Pons (tissue), 1 donor: ENCODE data around the gene BLACAT1.
"Not testable (repeated sequence)": the region's sequence is repeated elsewhere in the genome, so short reads cannot be mapped to it uniquely, and the experiment has no call there.

ENCODE experiments used
- DNase-seq: peaks from one replicate; pipeline ENCODE4 v3.0.0-alpha.2; 2016; ENCODE audit warnings: low spot score

Gene BLACAT1

DNA sequence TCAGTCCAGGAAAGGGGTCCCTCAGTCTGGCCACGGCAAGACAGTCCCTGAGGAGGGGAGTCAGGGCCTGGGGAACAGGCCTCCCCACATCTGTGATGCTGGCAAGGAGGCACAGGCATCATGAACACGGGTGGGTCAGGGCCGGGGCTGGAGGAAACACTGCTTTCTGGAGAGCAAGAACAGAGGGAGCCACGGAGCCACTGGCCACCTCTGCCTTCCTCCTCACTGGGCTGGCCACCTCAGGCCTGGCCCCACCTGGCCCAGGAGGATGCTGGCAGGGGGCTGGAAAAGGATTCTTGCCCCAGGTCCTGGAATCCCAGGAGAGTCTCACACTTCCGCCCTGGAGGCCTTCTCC lies 15.7 kb downstream of the BLACAT1 start:
- no peak for DNase-seq

DNA sequence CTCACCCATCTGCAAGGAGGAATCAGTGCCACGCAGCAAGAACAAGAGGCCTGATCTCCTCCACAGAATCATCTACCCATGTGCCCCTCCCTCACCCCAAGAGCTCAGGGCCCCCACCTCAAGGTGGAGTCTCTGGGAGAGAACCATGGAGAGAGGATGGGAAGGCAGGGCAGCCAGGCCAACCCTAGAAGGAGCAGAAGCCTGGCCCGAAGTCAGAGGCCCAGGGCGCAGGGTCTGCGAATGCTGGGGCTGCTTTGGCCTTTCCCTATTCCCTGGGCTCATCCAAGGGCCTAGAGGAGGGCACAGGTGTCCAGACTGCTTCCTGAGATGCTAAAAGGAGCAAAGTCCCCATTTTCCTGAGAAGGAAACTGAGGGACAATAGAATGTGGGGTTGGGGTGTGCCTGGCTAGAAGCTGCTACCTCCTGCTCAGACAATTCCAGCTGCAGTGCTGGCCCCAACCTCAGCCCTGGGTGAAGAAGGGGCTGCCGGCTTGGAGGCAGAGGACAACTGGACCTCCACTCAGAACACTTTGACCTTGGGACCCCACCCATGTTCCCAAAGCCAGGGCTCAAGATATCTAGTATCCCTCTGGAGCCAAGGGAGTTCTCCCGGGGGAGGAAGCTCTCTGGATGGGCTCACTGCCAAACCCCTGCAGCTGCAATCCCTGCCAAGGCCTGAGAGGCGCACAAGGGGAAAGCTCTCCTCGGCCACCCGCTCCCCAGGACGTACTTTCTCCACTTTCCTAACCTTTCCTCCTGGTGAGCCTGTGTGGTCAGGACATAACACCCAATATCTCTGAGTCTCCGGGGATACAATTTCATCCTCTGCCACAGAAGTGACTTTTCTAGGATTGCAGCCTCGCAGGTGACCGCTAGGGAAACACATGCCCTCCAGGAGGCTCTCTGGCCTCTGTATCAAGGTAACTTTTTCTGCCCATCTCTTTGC lies 17.4 kb downstream of the BLACAT1 start:
- peak; percentile 76 for DNase-seq

- DNase-seq = no peak
Observed at GRCh38 chr1:205437570-205437969, 18.3 kb downstream of the BLACAT1 start.

- DNase-seq = no peak
Observed at GRCh38 chr1:205436776-205437410, 19.0 kb downstream of the BLACAT1 start.

- DNase-seq = peak; percentile 46
Observed at GRCh38 chr1:205435578-205436573, 20.0 kb downstream of the BLACAT1 start.

DNA sequence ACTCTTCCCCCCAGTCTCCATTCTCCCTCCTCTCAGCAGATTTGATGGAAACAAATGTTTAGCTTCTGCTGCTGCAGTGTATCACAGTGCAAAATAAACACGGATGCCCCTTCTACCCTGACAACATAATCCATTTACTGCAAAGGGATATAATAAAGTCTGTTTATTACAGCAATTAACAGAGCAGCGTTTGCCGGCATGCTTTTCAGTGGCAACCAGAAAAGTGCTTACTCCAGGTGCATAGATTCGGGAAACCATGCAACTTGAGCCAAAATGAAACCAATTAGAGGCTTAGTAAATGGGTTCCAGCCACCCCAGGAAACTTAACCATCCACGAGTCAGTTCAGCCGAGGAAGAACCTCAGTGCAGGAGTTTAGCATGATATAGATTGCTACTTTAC lies 21.1 kb downstream of the BLACAT1 start:
- DNase-seq = no peak

GRCh38 chr1:205432692-205433091 lies 23.2 kb downstream of the BLACAT1 start:
- not testable (repeated sequence) for DNase-seq

DNA sequence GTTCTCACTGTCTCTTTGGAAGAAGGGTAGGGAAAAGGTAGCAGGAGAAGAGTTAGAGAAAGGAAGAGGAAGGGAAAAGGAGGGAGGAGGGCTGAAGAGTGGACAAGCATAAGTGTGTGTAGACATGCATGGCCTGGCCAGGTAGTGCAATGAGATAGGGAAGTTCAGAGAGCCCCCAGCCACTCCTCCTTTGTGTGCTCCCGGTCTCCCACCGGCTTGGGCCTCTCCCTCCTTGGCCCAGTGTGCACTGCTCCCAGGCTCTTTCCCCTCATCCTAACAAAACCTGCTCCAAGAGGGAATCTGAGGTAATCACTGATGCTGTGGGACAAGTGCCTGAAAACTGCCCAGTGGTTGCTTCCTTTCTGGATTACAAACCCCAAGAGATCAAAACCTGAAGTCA lies 23.7 kb downstream of the BLACAT1 start:
- no peak for DNase-seq

DNA sequence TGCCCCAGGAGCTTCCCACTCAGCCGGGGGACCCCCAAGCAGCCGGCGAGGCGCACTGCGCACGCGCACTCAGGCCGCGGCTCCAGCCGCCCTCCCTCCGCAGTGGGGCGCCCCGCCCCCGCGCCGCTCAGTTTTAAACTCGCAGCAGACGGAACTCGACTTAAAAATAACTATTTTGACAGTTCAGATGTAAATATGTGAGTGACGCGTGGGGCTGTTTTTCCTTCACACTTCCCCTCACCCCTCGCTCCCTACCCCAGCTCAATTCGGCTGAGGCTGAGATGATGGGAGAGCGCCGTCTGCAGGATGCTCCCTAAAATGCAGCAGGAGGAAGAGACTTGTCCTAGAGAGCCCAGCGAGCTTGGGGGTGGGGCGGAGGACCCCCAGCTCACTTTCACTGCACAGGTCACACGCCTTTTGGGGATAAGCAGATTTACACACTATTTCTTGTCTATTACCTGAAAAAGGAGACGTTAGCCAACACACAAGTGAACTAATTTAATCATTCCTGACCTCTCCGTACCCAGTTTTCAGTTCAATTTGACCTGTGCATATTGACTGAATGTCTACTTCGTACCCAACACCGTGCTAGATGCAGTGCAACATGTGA lies 25.0 kb downstream of the BLACAT1 start:
- DNase-seq = peak; percentile 61

DNA sequence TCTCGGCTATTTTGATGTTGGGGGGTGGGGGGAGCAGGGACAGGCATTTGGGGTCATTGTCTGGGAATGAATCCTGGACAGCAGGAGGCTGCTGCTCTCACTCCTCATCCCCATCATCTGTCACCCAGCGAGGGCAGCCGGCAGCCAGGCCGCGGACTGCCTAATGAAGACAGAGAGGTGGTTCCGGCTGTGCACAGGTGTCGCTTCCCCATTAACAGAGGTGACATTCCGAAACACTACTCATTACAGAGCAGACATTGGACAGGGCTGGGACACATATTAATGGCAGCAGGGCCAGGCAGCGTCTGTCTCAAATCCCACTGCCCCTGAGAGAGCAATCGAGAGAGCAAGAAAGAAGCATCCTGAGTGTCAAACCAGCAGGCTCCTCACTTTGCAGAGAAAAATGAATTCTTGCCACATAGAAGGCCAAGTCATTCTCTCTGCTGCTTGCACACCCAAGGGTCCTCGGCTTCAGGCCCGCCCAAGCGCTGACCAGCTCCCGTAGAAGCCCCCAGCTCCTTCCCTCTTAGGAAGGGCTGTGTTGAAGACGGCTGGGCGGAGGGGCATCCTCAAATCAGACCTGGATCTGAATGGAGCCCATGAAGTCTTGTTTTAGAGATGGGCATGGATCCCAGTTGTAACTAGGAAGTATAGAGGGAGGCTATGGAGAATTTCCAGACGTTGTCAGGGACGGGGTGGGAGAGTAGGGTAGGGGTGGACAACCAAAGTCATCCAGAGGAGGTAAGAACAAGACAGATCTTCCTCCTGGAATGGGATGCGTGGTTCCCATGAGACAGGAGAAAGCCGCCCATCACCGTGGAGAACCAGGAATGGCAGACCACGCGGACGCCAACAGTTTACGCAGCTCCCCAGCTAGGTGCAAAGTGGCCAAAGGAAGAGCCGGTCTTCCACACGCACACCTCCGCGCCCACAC lies 25.8 kb downstream of the BLACAT1 start:
- DNase-seq = no peak

- no peak for DNase-seq
Observed at GRCh38 chr1:205424901-205425600, 30.8 kb downstream of the BLACAT1 start.

GRCh38 chr1:205423814-205424399 lies 31.9 kb downstream of the BLACAT1 start:
- DNase-seq = no peak

DNA sequence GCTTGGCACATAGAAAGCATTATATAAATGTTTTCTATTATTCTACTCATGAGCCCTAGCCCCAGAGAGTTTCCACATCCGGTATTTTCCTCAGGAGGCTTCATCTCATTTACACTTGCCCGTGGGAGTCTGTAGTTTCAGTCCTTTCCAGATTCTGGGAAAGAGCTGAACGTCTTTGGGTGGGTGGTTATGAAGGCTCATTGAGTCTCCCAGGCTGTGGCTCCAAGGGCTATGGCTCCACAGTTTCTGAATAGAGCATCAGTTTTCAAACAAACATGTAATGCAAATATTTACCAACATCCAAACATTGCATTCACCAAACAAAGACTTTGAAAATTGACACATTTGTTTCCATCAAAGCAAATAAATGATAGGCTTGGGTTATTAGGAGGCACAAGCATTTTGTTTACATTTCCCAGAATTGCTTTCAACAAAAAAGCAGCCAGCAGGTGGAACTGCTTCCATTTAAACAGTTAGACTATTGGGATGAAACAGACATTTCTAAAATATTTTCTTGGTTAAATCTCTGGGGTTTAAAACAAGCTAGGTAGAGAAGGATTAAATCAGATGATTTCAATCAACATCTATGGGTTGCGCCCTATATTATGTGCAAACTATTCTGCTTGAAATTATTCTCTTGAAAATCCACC lies 32.7 kb downstream of the BLACAT1 start:
- no peak for DNase-seq

DNA sequence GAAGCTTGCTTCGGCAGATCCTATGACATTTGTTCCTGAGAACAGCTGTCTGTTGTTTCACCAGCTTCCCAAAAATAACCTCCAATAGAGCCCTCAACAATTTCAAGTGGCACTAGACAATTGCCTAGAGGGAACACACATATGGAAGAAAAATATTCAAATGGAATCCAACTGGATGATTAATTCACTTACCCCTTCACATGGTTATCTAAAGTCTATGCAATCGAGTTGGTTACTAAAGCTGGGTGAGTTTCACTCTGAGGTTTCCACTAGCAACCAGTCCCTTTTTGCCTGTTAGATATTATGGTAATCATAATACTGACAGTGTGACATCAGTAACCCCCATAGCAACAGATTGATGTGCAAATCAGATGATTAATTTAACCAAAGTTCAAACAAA lies 34.0 kb downstream of the BLACAT1 start, which contains the start of gene LEMD1:
LEMD1 (minus strand) TSS at position 259 of the 400 bp plus-strand sequence. CDS start 1,520 bp downstream, outside the sequence.
- no peak for DNase-seq

GRCh38 chr1:205420938-205421337 lies 34.9 kb downstream of the BLACAT1 start:
- DNase-seq = no peak

DNA sequence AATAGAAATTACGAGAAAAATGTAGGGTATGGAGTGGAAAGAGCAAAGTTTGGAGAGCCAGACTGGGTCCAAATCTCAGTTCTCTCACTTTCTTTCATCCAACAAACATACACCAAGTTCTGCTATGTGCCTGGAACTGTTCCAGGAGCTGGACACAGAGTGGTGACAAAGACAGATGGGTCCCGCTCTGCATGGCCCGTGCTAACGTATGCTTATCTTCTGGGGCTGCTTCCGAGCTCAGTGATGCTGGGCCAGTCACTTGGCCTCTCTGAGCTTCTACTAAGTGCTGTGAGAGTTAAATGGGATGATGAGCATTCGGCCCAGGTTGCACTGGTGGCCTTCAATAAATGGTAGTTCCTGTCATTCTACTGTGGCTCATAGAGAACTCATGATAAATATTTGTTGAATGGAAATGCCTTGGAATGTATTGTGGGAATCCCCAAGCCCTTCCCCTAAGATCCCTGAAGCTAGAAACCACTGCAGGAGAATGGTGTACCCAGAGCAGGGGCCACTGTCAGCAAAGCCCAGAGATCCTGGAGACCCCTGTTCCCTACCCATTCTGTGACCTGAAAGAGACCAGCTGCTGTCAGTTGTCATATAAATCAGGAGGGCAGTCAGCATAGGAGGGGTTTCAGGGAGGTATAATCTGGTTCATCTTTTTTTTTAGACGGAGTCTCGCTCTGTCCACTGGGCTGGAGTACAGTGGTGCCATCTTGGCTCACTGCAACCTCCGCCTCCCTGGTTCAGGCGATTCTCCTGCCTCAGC lies 37.8 kb downstream of the BLACAT1 start:
- DNase-seq = no peak

DNA sequence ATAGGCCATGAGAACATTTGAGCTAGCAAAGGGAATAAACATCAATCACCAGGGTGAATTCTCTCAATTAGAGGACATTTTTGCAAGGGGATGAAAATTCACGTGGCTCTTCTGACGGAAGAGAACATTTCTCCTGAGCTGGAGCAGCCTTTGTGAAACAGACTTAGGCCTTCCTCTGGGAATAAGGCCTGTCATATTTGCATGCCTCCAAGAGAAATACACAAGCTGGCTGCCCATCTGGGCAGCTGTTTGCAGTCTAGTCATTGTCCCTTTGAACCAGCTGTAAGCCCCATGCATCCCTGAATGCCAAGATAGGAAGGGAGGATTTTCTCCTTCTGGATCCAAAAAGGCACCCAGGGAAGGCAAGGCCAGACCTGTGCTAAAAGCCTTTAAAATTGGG lies 39.5 kb downstream of the BLACAT1 start:
- no peak for DNase-seq
